Stromal cell of bone marrow (primary cell): ENCODE measurements around the gene REEP1.

ENCODE experiments used
- DNase-seq: peaks from one replicate; pipeline ENCODE4 v3.0.0-alpha.2; 2012; ENCODE audit warnings: low read depth

REEP1 gene

DNA sequence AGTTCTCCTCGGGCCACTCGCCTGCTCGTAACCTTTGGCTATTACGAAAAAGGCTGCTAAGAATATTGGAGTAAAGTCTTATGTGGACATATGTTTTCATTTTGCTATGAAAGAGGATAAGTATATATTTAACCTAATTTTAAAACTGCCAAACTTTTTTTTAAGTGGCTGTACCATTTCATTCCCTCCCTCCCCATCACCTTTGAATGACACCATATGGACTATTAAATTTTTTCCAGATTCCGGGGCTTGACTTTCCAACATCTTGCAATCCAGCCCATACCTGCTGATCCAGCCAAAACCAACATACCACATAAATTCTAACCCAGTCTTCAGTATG lies 31.5 kb downstream of the REEP1 start:
- no peak for DNase-seq

DNA sequence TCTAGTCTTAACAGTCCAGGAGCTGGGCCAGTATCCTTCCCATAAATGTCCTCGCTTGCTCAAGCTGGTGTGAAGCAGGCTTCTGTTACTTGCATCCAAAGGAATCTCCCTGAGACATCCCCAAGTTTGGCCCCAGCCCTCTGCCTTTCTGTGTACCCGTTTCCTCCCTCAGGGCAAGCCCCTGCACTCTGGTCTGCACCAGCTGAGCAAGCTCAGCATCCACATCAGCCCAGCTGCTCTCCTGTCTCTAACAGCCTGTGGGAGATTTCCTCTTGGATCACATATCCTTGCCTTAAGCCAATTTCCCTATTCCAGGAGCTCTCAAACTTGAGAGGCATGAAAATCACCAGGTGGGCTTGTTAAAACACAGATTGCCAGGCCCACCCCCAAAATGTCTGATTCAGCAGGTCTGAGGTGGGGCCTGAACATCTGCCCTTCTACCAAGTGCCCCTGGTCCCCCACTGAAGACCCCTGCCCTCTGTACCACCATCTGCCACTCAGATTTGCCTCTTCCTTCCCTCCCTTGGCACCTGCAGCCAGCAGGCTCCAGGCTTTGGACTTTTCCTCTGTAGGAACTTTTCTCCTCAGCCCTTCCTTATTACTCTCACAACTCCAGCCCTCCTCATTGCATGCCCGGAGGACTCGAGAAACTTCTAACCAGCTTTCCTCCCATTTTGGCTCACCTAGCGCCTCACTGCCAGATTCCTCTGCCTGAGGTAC lies 32.1 kb downstream of the REEP1 start:
- no peak for DNase-seq

DNA sequence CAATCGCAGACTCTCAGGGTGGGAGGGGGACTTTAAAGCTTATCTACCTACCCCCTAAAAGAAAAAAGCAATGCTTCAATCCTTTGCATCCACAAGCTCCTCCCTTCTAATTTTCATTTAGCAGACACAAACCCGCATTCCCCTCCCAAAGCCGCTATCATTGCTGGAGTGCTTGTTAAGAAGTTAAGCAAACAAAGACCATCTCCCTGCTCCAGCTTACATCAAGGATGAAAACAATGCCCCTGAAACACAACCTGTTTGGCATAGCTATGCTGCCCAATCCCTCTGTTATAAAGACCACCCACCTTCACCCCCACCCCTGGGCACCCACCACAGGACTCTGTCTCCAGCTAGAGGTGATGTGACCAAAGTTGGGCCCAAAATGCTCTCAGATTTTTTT lies 33.0 kb downstream of the REEP1 start:
- no peak for DNase-seq

DNA sequence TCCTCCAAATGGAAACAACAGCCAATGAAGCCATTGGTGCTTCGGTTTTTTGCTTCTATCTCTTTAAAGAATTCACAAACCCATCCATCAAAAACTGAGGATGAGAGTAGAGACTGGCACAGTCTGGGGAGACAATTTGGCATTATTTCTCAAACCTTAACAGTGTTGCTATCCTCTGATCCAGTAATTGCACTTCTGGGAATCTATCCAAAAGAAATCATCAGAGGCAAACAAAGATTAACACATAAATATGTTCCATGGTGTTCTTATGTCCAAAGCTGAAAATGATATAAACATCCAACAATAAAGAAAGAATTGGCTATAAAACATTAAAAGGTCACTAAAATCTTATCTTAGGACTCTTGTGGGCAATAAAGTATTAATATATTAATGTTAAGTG lies 35.1 kb downstream of the REEP1 start:
- DNase-seq = peak; percentile 15

DNA sequence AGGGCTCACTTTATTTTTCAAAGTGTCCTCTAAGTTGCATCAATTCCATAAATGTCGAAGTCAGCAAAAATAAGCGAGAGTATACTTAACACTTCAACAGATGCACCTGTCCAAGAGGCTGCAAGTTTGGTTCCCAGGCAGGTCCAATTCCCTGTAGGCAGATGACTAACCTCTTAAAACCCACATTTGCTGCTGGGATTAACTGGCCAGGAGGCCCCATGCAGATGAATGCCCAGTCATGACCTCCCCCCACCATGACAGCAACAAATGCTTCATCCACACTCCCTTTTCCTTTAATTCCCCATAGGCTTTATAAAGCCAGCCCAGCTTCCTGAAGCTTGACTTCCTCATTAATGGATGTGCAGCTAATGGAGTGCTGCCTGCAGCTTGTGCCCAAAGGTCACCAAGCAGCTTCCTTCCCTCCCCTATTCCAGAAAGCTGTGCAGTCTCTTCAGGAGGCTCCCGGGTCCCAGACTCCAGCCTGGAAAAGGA lies 35.7 kb downstream of the REEP1 start:
- DNase-seq = peak; percentile 28

DNA sequence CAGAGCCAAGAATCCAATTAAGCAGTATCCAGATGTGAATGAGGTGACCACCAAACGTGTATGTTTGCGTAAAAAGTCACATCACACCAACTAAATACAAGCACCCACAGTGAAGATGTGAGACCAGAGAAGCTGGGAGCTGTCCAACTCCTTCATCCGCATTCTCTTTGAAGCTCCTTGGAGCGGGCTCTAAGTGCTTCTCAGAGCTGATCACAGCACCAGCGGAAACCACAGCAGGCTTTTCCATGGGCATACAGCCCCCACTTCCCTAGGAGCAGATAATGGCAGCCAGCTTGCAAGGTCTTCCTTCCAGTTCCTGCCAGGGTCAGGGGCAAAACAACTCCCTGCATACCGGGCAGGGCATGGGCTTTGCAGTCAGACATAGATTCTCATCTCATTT lies 36.4 kb downstream of the REEP1 start:
- no peak for DNase-seq

DNA sequence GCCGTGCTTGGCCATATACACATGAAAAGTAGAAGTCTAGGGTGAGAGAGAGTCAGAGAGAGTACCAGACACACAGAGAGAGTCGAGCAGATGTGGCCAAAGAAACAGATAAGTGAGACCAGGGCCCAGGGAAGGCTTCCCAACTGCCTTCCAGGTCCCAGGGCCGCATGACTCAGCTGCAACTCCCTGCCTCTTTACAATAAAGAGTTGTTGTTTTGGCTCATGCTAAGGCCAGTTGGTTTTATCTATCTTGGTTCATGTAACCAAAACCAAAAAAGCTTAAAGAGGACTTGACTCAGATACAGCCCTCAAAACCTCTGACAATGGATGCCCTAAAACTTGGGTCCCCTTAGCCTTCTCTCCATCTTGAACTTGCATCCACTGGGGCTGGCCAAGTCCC lies 36.9 kb downstream of the REEP1 start:
- DNase-seq = peak; percentile 8

DNA sequence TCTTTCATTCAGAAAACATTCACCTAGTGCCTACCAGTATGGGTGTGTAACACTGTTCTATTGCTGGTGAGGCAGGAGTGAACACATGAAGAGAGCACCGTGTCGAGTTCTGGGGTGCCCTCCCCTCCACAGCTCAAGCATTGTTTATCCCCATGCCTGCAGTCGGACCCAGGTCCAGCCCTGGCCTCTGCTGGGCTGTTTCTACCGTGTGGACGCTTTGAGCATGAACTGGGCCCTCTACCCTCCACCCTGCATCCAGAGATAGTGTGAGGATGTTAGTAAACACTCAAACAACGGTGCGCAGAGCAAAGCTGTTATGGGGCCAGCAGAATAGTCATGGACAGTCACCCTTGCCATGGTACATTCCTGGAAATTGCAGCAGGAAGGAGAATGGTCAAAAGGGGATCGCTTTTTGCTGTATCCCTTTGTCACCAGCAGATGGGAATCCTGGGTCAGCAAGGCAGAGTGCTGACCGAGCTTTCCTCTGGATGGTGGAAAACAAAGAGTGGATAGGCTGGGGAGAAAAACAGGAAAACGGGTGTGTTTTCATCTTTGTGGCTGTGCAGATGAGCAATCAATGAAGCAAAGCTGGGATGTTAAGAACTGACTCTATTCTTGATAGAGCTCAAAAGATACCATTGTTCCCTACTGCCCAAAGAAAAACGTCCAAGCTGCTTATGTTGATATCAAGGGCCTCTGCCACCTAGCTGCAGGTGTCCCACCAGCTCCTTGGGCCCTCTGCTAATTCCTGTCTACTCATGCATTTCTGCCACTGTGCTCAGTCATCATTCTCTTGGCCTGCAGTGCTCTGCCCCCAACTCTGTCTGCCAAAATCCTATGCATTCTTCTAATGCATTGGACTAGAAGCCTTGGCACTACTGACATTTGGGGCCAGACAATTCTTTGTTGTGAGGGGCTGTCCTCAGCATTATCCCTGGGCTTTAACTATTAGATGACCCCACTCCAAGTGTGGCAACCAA lies 38.7 kb downstream of the REEP1 start:
- DNase-seq = peak; percentile 50

DNA sequence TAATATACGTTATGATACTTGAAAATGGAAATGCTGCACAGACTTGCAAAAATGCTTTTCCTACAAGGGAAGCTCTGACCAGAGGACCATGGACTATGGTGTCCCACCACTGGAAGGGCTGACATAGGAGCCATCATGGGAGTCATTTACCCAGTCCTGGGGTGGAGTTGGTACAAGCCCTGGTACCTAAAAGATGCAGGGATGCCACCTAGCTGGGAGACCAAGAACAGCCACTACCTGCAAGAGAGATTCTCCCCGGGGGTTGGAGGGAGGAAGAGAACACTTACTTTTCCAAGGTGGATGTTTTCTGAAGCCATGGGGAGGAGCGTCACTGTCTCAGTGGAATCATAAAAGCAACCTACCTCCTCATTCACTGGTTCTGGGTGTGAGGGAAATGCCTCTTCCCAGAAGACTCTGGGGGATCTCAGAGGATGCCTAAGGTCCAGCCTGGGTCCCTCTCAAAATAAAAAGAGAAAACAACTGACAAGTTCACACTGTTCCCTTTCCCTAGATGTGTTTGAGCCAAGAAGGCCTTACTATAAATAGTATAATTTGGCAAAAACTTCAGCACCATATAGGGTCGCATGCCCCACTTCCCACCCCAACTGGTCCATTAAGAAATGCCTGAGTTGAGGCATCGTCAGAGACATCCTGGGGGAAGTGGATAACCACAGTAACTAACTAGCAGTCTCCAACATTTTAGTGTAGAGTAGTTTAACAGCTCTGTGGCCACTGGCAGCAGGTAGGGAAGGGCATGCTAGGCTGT lies 39.9 kb downstream of the REEP1 start:
- no peak for DNase-seq

DNA sequence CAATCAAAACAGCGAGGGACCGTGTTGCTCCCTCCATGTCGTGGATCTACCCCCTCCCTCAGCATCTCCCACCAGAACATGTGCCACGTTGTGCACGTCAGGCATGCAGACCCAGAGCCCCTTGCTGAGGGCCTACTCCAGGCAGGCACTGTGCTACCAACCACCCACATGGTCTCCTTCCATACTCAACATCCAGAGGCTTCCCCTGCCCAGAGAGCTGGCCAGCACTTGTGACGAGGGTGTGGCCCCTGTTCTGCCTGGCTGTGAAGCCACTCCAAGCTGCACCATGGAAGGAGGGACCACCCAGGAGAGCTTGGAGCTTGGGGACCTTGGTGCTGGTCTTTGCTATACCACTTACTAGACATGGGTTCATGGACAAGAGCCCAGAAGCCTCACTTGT lies 40.5 kb downstream of the REEP1 start:
- DNase-seq = no peak

DNA sequence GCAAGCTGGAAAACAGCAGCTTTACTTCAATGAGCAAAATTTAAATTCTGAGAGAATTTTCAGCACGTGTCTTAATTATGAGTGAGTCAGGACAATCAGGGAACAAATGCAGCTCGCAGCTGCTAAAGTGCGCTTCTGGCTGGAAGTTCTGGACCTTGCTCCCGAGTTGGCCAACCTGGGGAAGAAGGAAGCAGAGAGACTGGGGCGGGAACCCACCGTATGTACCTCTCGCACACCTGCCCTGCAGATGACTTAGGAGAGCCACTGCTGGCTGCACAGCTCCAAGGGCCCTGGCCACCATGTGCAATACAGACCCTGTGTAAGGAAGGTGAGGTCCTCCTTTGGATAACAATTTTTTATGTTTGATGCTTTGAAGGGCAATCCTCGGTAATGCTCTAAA lies 42.4 kb downstream of the REEP1 start:
- DNase-seq = no peak

DNA sequence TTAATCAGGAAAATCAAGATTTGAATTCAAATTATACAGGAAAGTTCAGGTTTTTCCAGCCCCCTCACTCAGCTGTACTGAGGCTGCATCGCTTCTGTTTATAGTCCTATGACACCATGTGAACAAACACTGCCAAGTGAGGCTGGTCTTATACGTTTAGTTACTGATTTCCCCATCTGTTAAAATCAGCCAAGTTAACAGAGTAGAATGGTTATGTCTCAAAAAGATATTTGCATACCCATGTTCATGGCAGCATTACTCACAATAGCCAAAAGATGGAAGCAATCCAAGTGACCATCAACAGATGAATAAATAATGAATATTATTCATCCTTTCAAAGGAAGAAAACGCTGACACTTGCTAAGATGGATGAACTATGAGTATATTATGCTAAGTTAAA lies 43.8 kb downstream of the REEP1 start:
- DNase-seq = peak; percentile 42

DNA sequence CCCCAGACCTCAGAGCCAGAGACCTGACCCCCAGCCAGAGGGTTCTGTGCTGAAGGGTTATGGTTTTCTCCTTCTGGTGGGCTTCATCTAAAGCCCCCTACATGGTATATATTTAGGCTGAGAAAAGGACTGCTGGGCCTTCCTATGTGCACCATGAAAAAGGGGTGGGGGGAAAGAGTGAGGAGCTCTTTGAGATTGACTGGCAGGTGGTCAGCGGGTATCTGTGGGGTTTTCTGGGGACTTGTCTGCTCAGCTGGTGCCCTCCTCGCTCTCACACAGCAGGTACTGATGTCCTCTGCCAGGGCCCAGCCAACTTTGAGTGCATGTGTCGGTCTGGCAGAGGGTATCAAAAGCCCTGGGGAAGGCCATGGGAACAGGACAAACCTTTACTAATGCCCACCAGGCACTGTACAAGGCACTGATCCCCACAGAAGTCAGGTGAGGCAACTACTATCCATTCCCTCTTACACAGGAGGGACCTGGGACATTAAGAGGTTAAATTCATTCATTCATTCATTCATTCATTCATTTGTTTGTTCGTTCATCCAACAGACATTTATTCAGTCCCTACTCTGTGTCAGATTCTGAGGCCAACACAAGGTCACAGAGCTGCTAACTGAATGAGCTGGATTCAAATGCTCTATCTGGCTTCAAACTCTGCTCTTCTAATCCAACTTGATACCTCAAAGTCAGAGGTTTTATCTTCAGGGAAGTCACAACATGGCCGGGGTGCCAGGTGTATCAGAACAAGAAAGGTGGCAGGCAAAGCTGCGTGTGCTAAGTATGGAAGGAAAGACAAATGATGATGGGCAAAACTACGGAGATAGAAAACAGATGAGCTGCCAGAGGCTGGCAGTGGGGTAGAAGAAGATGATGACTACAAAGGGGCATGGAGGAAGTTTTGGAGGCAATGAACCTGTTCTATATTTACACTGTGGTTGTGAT lies 44.6 kb downstream of the REEP1 start:
- DNase-seq = no peak

DNA sequence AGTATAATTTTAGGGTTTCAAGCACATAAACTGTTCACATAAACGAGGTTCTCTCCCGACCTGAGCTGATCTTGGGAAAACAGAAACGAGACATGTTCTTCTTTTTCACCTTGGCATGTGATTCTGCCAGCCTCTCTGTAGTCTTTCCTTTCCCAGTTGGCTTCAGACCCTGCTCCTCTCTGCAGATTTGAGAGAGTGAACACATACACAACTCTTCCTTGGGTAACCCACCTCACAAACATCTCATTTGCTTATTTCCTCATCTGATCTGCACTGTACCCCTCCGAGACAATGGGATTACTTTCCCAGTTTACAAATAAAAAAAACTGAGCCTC lies 46.1 kb downstream of the REEP1 start:
- no peak for DNase-seq

DNA sequence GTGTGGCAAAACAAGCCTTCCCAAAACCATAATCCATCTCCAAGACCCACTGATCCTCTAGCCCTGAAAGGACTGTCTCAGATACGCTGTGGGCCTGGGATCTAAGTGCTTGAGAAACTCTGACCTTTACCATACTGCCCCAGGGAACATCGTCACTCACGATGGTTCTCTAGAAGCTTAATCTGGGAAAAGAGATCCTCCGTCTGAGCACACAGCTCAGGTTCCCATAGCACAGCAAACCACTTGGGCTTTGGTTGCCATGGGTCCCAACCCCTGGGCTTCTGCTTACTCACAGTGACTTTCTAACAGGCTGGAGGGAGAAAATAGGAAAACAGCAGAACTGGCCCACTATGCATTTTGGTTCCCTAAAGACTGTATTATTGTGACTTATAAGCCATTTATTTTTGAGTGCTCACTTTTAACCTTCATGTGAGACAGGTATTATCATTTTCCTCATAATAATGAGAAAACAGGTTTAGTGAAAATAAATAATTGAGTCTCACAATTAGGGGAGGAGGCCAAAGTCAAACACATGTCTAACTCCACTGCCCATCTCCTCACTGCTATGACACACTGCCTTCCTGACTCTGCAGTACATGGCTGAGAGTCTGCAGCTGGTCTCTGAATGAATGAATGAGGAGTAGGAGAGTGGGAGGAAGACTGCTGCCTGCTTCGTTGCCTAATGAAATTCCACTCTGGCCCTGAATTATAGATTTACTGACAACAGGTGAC lies 46.7 kb downstream of the REEP1 start:
- DNase-seq = peak; percentile 71

DNA sequence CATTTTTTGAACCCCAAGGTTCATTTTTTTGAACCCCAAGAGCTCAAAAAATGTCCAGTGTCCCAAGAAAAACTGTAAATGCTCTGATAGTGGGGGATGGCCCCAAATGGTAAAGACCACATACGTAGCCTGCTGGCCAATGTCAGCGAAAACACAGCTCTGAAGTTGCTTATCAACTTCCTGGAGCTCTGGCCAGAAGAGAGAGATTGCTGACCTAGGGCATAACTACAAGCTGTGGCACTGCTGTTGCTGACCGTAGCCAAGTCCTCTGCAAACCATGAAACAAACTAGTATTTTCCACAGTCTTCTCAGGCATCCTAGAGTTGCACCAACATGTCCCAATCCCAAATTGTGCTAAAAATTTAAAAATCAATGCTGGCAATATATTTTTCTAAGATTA lies 50.9 kb downstream of the REEP1 start:
- no peak for DNase-seq

DNA sequence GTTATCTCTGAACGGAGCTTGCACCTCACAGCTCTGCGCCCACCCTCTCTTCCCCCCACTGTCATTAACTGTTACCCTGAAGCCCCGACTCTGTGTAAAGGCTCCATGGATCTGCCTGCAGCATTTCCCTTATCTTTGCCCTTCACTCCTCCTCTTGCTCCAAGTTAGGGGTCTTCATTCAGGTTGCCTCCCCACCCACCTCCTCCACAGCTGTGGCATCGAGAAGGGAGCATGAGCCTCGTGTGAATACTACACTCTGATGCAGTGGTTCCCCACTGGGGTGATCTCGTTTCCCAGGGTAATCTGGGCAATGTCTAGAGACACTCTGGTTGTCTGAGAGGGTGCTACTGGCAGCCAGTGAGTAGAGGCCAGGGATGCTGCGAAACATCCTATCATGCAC lies 51.4 kb downstream of the REEP1 start:
- no peak for DNase-seq

DNA sequence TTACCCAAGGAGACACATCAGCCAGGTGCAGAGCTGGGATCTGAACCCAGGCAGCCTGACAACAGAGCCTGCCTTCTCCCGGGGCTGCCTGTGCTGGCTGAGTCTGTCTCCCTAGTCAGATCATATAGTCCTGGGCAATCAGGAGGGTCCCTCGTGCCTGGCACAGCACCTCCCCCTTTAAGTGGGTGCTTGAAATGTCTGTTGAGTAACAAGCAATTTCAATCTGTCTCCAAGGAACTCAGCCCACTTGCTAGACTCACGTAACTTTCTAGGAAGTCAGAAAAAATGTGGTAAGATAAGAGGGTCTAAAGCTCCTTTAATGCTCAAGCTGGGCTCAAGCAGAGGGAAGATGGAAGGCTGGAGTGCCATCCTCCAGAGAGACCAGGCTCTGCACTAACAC lies 51.9 kb downstream of the REEP1 start:
- DNase-seq = no peak

DNA sequence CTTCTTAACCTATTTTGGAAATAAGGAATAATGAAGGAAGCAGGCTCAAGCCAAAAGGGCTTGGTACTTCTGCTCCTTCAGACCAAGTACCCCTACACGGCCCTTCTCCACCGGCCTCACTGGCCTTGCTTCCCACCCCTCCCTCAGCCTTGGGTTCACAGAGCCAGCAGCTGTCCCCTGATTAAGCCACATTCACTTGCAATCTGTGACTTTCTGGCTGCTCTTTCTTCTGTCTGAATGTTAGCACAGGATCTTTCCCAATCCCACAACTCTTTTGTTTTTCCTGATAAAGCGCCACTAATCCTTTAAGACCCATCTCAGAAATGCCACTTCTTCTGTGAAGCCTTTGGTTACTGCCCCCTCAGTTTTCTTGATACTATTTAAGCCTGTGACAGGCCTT lies 52.4 kb downstream of the REEP1 start:
- DNase-seq = no peak

DNA sequence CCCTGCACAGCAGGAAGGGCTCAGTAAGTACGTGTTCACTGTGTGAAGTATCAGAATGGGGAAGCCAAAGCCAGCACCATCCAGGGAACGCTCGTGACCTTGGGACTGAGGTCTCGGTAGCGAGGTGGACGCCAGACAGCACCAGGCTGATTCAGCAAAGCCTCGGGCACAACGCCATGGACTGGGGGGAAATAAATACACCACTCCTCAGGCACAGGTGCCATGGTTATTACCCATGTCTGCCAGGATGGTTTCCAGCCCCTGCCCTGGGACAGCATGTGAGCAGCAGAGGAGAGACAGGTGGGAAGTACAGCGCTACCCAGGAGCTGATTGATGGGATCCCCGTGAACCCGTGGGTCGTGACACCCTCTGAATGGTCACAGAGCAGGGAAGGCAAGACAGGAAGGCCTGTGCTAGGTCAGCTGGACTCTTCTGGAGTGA lies 53.0 kb downstream of the REEP1 start:
- DNase-seq = no peak
